CD14-positive monocyte (primary cell): Measurements from ENCODE around the gene P2RY14. TPM values are rescaled to one million over a fixed set of nuclear protein-coding genes. Genes with fewer than 3 reads are reported as not detected.

Source experiments
- DNase-seq, 3 donors: peaks; one replicate each; pipeline ENCODE4 v3.0.0-alpha.2; 2011 to 2022
- H2AFZ ChIP-seq: 2 replicates; pipeline ENCODE4 v1.6.0; 2012; ENCODE audit warnings: mild to moderate bottlenecking, low read depth, low read length, inconsistent platforms; ENCODE audit not compliant: insufficient read depth, poor library complexity, severe bottlenecking
- H3K27ac ChIP-seq, 2 donors: 1 replicate in 1 of 2; 2 replicates in 1 of 2; pipeline ENCODE4 v1.5.1; 2012 to 2013; ENCODE audit warnings: low read length in 2 of 2, control low read depth in 1 of 2, inconsistent platforms in 1 of 2, low read depth in 1 of 2, mild to moderate bottlenecking in 1 of 2
- H3K27me3 ChIP-seq, 2 donors: one replicate each; pipeline versions ENCODE4 v1.6.0 to v1.6.1; 2011 to 2013; ENCODE audit warnings: low read length in 2 of 2; ENCODE audit not compliant: control insufficient read depth in 2 of 2, insufficient read depth in 2 of 2
- H3K36me3 ChIP-seq, 2 donors: replicated peaks in 1 of 2; 1 replicate in 1 of 2; 2 replicates in 1 of 2; pipeline versions ENCODE4 v1.5.1 to v1.6.1; 2012 to 2013; ENCODE audit warnings: low read length in 2 of 2, control low read depth in 1 of 2, inconsistent platforms in 1 of 2, mild to moderate bottlenecking in 1 of 2; ENCODE audit not compliant: insufficient read depth in 2 of 2, control insufficient read depth in 1 of 2
- H3K4me1 ChIP-seq, 2 donors: 1 replicate in 1 of 2; 2 replicates in 1 of 2; pipeline versions ENCODE4 v1.5.1 to v1.6.1; 2012 to 2013; ENCODE audit warnings: low read length in 2 of 2, control low read depth in 1 of 2, inconsistent platforms in 1 of 2, mild to moderate bottlenecking in 1 of 2, moderate library complexity in 1 of 2; ENCODE audit not compliant: insufficient read depth in 2 of 2, control insufficient read depth in 1 of 2
- H3K4me2 ChIP-seq: replicated peaks from 2 replicates; pipeline ENCODE3; 2012; ENCODE audit warnings: low read length, moderate library complexity, mild to moderate bottlenecking; ENCODE audit not compliant: poor library complexity, severe bottlenecking; ENCODE audit errors: extremely low read depth
- H3K4me3 ChIP-seq, 3 experiments: fragments of 200-600 bp in 1 of 3; sonication (generic) in 1 of 3; replicated peaks in 1 of 3; 1 replicate in 2 of 3; 2 replicates in 1 of 3; pipeline ENCODE4 v1.5.1; 2011 to 2013; ENCODE audit warnings: low read length in 3 of 3, mild to moderate bottlenecking in 3 of 3, control low read depth in 2 of 3, low read depth in 2 of 3, inconsistent platforms in 1 of 3, moderate library complexity in 1 of 3
- H3K79me2 ChIP-seq: 2 replicates; pipeline ENCODE4 v1.6.0; 2012; ENCODE audit warnings: mild to moderate bottlenecking, control low read depth, inconsistent platforms, low read length, moderate library complexity; ENCODE audit not compliant: insufficient read depth
- H3K9ac ChIP-seq: 2 replicates; pipeline ENCODE4 v1.6.0; 2017; ENCODE audit warnings: low read length, mild to moderate bottlenecking; ENCODE audit not compliant: insufficient read depth, poor library complexity, severe bottlenecking
- H3K9me3 ChIP-seq, 2 donors: replicated peaks in 1 of 2; 1 replicate in 1 of 2; 2 replicates in 1 of 2; pipeline versions ENCODE4 v1.5.1 to v1.6.1; 2012 to 2013; ENCODE audit warnings: low read length in 2 of 2, control low read depth in 1 of 2; ENCODE audit not compliant: control insufficient read depth in 1 of 2, insufficient read depth in 1 of 2
- H4K20me1 ChIP-seq: 2 replicates; pipeline ENCODE4 v1.6.0; 2012; ENCODE audit warnings: mild to moderate bottlenecking, low read length, control low read depth, moderate library complexity; ENCODE audit not compliant: insufficient read depth
- H3K27ac Mint-ChIP-seq, 7 donors: one replicate each; pipeline ENCODE4 v1.8.0; 2020; ENCODE audit warnings: mild to moderate bottlenecking in 7 of 7, mixed read lengths in 7 of 7, moderate library complexity in 6 of 7, inconsistent platforms in 2 of 7
- H3K27me3 Mint-ChIP-seq, 3 donors: one replicate each; pipeline ENCODE4 v1.8.0; 2021 to 2022; ENCODE audit warnings: low read depth in 3 of 3, mild to moderate bottlenecking in 3 of 3, mixed read lengths in 3 of 3, moderate library complexity in 3 of 3, inconsistent platforms in 1 of 3
- H3K36me3 Mint-ChIP-seq, 2 donors: one replicate each; pipeline ENCODE4 v1.8.0; 2020; ENCODE audit warnings: mixed read lengths in 2 of 2, inconsistent platforms in 1 of 2, mild to moderate bottlenecking in 1 of 2
- H3K4me1 Mint-ChIP-seq: one replicate; pipeline ENCODE4 v1.8.0; 2020; ENCODE audit warnings: mild to moderate bottlenecking, mixed read lengths
- H3K4me3 Mint-ChIP-seq, 2 donors: one replicate each; pipeline ENCODE4 v1.8.0; 2020; ENCODE audit warnings: mild to moderate bottlenecking in 2 of 2, mixed read lengths in 2 of 2, moderate library complexity in 1 of 2
- H3K9me3 Mint-ChIP-seq, 7 donors: one replicate each; pipeline ENCODE4 v1.8.0; 2020 to 2022; ENCODE audit warnings: mixed read lengths in 7 of 7, mild to moderate bottlenecking in 6 of 7, moderate library complexity in 6 of 7, inconsistent platforms in 2 of 7
- CTCF ChIP-seq: fragments of 200-600 bp; IDR thresholded peaks from one replicate; pipeline ENCODE4 v1.8.0; 2022; ENCODE audit warnings: antibody characterized with exemption, mild to moderate bottlenecking
- WGBS: methylation state at CpG from one replicate; pipeline ENCODE4 v1.1.5; 2013; ENCODE audit warnings: missing lambda C conversion rate; ENCODE audit not compliant: insufficient coverage; 5-methylcytosine and 5-hydroxymethylcytosine counted together
- intact Hi-C, 2 donors: fragments of 100-400 bp; cut with micrococcal nuclease; formaldehyde crosslinking; loops; one replicate each; pipeline versions ENCODE4 v1.15.0 to v1.15.1; 2023
- polyA plus RNA-seq, 3 donors: library from polyadenylated mRNA; depleted of rRNA in 1 of 3; unstranded in 2 of 3; stranded (reverse) in 1 of 3; fragments of 300-500 nt in 2 of 3; fragments of >200 nt in 1 of 3; fragmentation: Illumina TruSeq in 2 of 3; gene quantifications; 1 replicate in 2 of 3; 2 replicates in 1 of 3; pipeline ENCODE4 v1.2.3, GENCODE V29; 2012 to 2021

Gene P2RY14
- polyA plus RNA-seq, 3 donors = 0.20 to 0.67 (median 0.50) TPM

- Histone ChIP-seq H3K9me3 (no peaks in the 10 kb centered on the region), H3K4me2 (no peak overlapping the region), H3K27ac (no peak overlapping the region), H3K4me3 (no peak overlapping the region), H4K20me1 (no peaks in the 10 kb centered on the region), H3K36me3 (no peaks in the 10 kb centered on the region), H3K4me1 (no peaks in the 10 kb centered on the region), H2AFZ (no peak overlapping the region), H3K27me3 (no peaks in the 10 kb centered on the region), H3K79me2 (no peaks in the 10 kb centered on the region), H3K9ac (no peak overlapping the region)
- intact Hi-C loops = no loop called here
- Mint-ChIP-seq H3K36me3 (no peaks in the 10 kb centered on the region), H3K4me1 (peaks cover 3% of the 10 kb centered on the region), H3K27me3 (no peaks in the 10 kb centered on the region), H3K4me3 (no peak overlapping the region), H3K9me3 (no peaks in the 10 kb centered on the region), H3K27ac (no peak overlapping the region)
- TF ChIP-seq CTCF = no peak
- no peak for DNase-seq
- WGBS = 100% methylated on average over 1 of the region's 7 CpGs
Measured at GRCh38 chr3:151201051-151201730, 77.2 kb downstream of the P2RY14 start.

GRCh38 chr3:151200586-151200985 is 77.8 kb downstream of the P2RY14 start:
- Histone ChIP-seq H3K36me3 (no peaks in the 10 kb centered on the region), H3K4me3 (no peak overlapping the region), H3K4me1 (no peaks in the 10 kb centered on the region), H4K20me1 (no peaks in the 10 kb centered on the region), H3K79me2 (no peaks in the 10 kb centered on the region), H2AFZ (no peak overlapping the region), H3K27ac (no peak overlapping the region), H3K4me2 (no peak overlapping the region), H3K9ac (no peak overlapping the region), H3K27me3 (no peaks in the 10 kb centered on the region), H3K9me3 (no peaks in the 10 kb centered on the region)
- H3K4me3 Mint-ChIP-seq = no peak overlapping the region
- peaks cover 3% of the 10 kb centered on the region for H3K4me1 Mint-ChIP-seq
- TF ChIP-seq CTCF = no peak
- no CpG with 5 or more reads among the region's 2 CpGs for WGBS
- H3K27me3 Mint-ChIP-seq = no peaks in the 10 kb centered on the region
- H3K36me3 Mint-ChIP-seq = no peaks in the 10 kb centered on the region
- no peaks in the 10 kb centered on the region for H3K9me3 Mint-ChIP-seq
- intact Hi-C loops = no loop called here
- no peak for DNase-seq
- H3K27ac Mint-ChIP-seq = no peak overlapping the region
